SK-N-SH treated with all-trans-retinoic acid at 6 μM for 48 hours (cell line): ENCODE results near the gene CD83.
"Not testable (repeated sequence)": the region's sequence is repeated elsewhere in the genome, so short reads cannot be mapped to it uniquely, and the experiment has no call there.

Source experiments
- ATAC-seq: fragments of 200-7000 bp; cut with Tn5 transposase; 3 replicates; pipeline ENCODE4 v1.9.1; 2020; ENCODE audit warnings: mild to moderate bottlenecking, moderate library complexity
- ARNTL ChIP-seq: fragments of 450-650 bp; formaldehyde crosslinking; IDR thresholded peaks from 2 replicates; pipeline ENCODE4 v1.5.0; 2020; ENCODE audit warnings: low read depth, mild to moderate bottlenecking, moderate library complexity, borderline replicate concordance
- BACH2 ChIP-seq: fragments of 250-450 bp; sonication (Bioruptor Pico); IDR thresholded peaks from 2 replicates; pipeline ENCODE4 v1.9.0; 2021; ENCODE audit warnings: mild to moderate bottlenecking, borderline replicate concordance
- CSRNP3 ChIP-seq: fragments of 250-450 bp; sonication (Bioruptor Pico); IDR thresholded peaks from 2 replicates; pipeline ENCODE4 v1.5.1; 2021; ENCODE audit warnings: mild to moderate bottlenecking, moderate library complexity
- ESRRG ChIP-seq: fragments of 250-450 bp; sonication (Bioruptor Pico); IDR thresholded peaks from 2 replicates; pipeline ENCODE4 v1.6.1; 2021; ENCODE audit warnings: mild to moderate bottlenecking
- GLIS3 ChIP-seq: fragments of 250-450 bp; sonication (Bioruptor Pico); IDR thresholded peaks from 2 replicates; pipeline ENCODE4 v1.5.0; 2020; ENCODE audit warnings: mild to moderate bottlenecking, moderate library complexity
- ISL1 ChIP-seq: fragments of 250-450 bp; sonication (Bioruptor Pico); IDR thresholded peaks from 2 replicates; pipeline ENCODE4 v2.1.2; 2022; ENCODE audit warnings: mild to moderate bottlenecking, moderate library complexity
- OSR1 ChIP-seq: fragments of 250-450 bp; sonication (Bioruptor Pico); IDR thresholded peaks from 2 replicates; pipeline ENCODE4 v1.8.0; 2022; ENCODE audit warnings: moderate library complexity, mild to moderate bottlenecking, inconsistent platforms
- POU6F1 ChIP-seq: fragments of 250-450 bp; sonication (Bioruptor Pico); IDR thresholded peaks from 2 replicates; pipeline ENCODE4 v1.8.0; 2021; ENCODE audit warnings: low read depth, mild to moderate bottlenecking, moderate library complexity, borderline replicate concordance
- PPARA ChIP-seq: fragments of 250-450 bp; sonication (Bioruptor Pico); IDR thresholded peaks from 2 replicates; pipeline ENCODE4 v1.5.0; 2020; ENCODE audit warnings: mild to moderate bottlenecking, borderline replicate concordance
- RARB ChIP-seq: fragments of 250-450 bp; sonication (Bioruptor Pico); IDR thresholded peaks from 2 replicates; pipeline ENCODE4 v1.8.0; 2021; ENCODE audit warnings: mild to moderate bottlenecking, moderate library complexity
- SNAI2 ChIP-seq: fragments of 250-450 bp; sonication (Bioruptor Pico); IDR thresholded peaks from 2 replicates; pipeline ENCODE4 v1.5.0; 2020; ENCODE audit warnings: mild to moderate bottlenecking, moderate library complexity
- TCF4 ChIP-seq: fragments of 250-450 bp; sonication (Bioruptor Pico); IDR thresholded peaks from 2 replicates; pipeline ENCODE4 v1.8.0; 2021; ENCODE audit warnings: mild to moderate bottlenecking, moderate library complexity, borderline replicate concordance
- TOX ChIP-seq: fragments of 250-450 bp; sonication (Bioruptor Pico); IDR thresholded peaks from 2 replicates; pipeline ENCODE4 v1.8.0; 2021; ENCODE audit warnings: mild to moderate bottlenecking, moderate library complexity, borderline replicate concordance
- TSHZ2 ChIP-seq: fragments of 250-450 bp; sonication (Bioruptor Pico); IDR thresholded peaks from 2 replicates; pipeline ENCODE4 v1.5.0; 2020; ENCODE audit warnings: mild to moderate bottlenecking, moderate library complexity
- ZC3H10 ChIP-seq: fragments of 250-450 bp; sonication (Bioruptor Pico); IDR thresholded peaks from 2 replicates; pipeline ENCODE4 v1.5.1; 2021; ENCODE audit warnings: mild to moderate bottlenecking, moderate library complexity
- ZFP3 ChIP-seq: fragments of 250-450 bp; sonication (Bioruptor Pico); IDR thresholded peaks from 2 replicates; pipeline ENCODE4 v1.5.0; 2020; ENCODE audit warnings: mild to moderate bottlenecking, moderate library complexity
- ZFP30 ChIP-seq: fragments of 450-650 bp; formaldehyde crosslinking; IDR thresholded peaks from 2 replicates; pipeline ENCODE4 v1.5.0; 2022; ENCODE audit warnings: mild to moderate bottlenecking, moderate library complexity
- ZNF70 ChIP-seq: fragments of 450-650 bp; formaldehyde crosslinking; IDR thresholded peaks from 2 replicates; pipeline ENCODE4 v1.5.0; 2020; ENCODE audit warnings: mild to moderate bottlenecking, moderate library complexity
- ZNF8 ChIP-seq: fragments of 450-650 bp; formaldehyde crosslinking; IDR thresholded peaks from 2 replicates; pipeline ENCODE4 v1.5.0; 2020; ENCODE audit warnings: mild to moderate bottlenecking, moderate library complexity
- TF ChIP-seq, protein P1 (sequence below): fragments of 250-450 bp; sonication (Bioruptor Pico); IDR thresholded peaks from 2 replicates; pipeline ENCODE4 v1.5.1; 2020; ENCODE audit warnings: low read depth, mild to moderate bottlenecking, moderate library complexity
- TF ChIP-seq, protein P2 (sequence below): fragments of 250-450 bp; sonication (Bioruptor Pico); IDR thresholded peaks from 2 replicates; pipeline ENCODE4 v1.8.0; 2020; ENCODE audit warnings: mild to moderate bottlenecking, moderate library complexity, borderline replicate concordance

The CD83 gene

DNA sequence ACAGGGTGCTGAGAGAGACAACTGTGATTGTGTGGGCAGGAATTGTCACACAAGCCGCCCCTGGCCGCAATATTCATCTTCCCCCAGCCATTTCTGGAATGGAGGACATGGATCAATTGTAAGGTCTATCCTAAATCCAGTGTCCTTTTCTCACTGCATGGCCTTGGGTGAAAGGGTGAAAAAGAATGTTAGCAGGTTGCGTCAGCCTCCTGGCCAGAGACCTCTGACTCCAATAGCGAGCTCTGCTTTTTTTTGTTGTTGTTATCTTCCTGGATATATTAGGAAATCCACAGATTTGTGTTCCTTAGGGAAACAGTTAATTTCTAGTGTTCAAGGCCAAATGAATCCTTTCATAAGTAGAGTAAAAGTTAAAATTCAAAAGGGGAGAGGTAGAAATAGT, 47.1 kb upstream of the CD83 start:
- TF ChIP-seq, protein P1, sequence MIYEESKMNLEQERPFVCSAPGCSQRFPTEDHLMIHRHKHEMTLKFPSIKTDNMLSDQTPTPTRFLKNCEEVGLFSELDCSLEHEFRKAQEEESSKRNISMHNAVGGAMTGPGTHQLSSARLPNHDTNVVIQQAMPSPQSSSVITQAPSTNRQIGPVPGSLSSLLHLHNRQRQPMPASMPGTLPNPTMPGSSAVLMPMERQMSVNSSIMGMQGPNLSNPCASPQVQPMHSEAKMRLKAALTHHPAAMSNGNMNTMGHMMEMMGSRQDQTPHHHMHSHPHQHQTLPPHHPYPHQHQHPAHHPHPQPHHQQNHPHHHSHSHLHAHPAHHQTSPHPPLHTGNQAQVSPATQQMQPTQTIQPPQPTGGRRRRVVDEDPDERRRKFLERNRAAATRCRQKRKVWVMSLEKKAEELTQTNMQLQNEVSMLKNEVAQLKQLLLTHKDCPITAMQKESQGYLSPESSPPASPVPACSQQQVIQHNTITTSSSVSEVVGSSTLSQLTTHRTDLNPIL (CRISPR knock-in tag): no peak
- ATAC-seq: no peak

GRCh38 chr6:14072084-14072483, 45.5 kb upstream of the CD83 start:
- ATAC-seq: no peak
- TF ChIP-seq TOX (CRISPR knock-in tag) (no peak), ISL1 (CRISPR knock-in tag) (no peak), BACH2 (CRISPR knock-in tag) (no peak), ZFP30 (CRISPR knock-in tag) (no peak), RARB (CRISPR knock-in tag) (no peak), ZC3H10 (CRISPR knock-in tag) (no peak), TSHZ2 (no peak), OSR1 (no peak), GLIS3 (no peak), PPARA (no peak), ZNF8 (CRISPR knock-in tag) (no peak), ARNTL (no peak), ZNF70 (CRISPR knock-in tag) (no peak), SNAI2 (no peak), TCF4 (no peak)
- TF ChIP-seq, protein P1 (CRISPR knock-in tag): no peak

GRCh38 chr6:14073561-14074354, 43.8 kb upstream of the CD83 start:
- ATAC-seq: not testable (repeated sequence)

DNA sequence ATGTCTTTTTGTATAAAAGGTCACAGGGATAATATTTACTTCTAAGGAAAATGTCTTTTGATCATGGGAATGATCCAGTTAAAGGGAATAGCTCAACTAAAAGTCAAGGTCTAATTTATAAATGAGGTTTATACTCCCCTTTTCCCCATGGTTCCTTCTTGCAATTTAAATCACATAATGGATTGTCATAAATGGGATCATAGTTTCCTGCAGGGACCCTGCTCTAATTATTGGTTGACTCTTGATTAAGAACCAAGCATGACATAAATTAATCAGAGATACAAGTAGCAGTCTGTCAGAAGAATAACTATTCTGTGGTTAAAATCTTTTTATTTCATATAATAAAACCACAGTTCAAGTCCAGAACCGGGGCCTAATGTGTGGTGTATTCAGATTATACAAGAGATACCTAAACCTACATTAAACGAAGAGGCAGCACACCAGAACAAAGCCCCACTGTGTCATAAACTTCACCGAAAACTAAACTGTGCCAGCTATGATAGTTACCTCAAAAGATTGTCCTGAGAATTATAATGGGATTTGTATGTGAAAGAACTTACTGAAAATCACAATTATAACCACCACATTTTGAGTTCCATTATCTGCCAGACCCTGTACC, 43.0 kb upstream of the CD83 start:
- ATAC-seq: no peak
- no peak for TF ChIP-seq ESRRG (CRISPR knock-in tag)
- TF ChIP-seq ZFP3 (CRISPR knock-in tag): no peak
- no peak for TF ChIP-seq RARB (CRISPR knock-in tag)
- TF ChIP-seq ARNTL: no peak
- TF ChIP-seq, protein P2, sequence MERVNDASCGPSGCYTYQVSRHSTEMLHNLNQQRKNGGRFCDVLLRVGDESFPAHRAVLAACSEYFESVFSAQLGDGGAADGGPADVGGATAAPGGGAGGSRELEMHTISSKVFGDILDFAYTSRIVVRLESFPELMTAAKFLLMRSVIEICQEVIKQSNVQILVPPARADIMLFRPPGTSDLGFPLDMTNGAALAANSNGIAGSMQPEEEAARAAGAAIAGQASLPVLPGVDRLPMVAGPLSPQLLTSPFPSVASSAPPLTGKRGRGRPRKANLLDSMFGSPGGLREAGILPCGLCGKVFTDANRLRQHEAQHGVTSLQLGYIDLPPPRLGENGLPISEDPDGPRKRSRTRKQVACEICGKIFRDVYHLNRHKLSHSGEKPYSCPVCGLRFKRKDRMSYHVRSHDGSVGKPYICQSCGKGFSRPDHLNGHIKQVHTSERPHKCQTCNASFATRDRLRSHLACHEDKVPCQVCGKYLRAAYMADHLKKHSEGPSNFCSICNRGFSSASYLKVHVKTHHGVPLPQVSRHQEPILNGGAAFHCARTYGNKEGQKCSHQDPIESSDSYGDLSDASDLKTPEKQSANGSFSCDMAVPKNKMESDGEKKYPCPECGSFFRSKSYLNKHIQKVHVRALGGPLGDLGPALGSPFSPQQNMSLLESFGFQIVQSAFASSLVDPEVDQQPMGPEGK (CRISPR knock-in tag): no peak
- no peak for TF ChIP-seq CSRNP3 (CRISPR knock-in tag)
- TF ChIP-seq ZNF8 (CRISPR knock-in tag): no peak
- TF ChIP-seq TCF4: no peak
- no peak for TF ChIP-seq TOX (CRISPR knock-in tag)
- no peak for TF ChIP-seq POU6F1
- no peak for TF ChIP-seq BACH2 (CRISPR knock-in tag)
- TF ChIP-seq TSHZ2: no peak
